HG03521 (cell line): ENCODE measurements around the gene HIRA.
"Not testable (repeated sequence)": the region's sequence is repeated elsewhere in the genome, so short reads cannot be mapped to it uniquely, and the experiment has no call there.

Experiments
- ATAC-seq: cut with Tn5 transposase; IDR thresholded peaks from one replicate; pipeline ENCODE4 v1.9.1; 2021; ENCODE audit warnings: mild to moderate bottlenecking, moderate library complexity; ENCODE audit not compliant: unreplicated experiment

The HIRA gene

GRCh38 chr22:19443544-19444211 lies 12.1 kb upstream of the HIRA start:
- no peak for ATAC-seq

GRCh38 chr22:19442166-19442565 lies 10.6 kb upstream of the HIRA start:
- ATAC-seq = no peak

- no peak for ATAC-seq
Observed at GRCh38 chr22:19440411-19441195, 9.1 kb upstream of the HIRA start.

- ATAC-seq = no peak
Observed at GRCh38 chr22:19438298-19438697, 6.8 kb upstream of the HIRA start.

GRCh38 chr22:19436444-19437161 lies 5.1 kb upstream of the HIRA start:
- not testable (repeated sequence) for ATAC-seq

- ATAC-seq = no peak
Observed at GRCh38 chr22:19434829-19435580, 3.5 kb upstream of the HIRA start.

- no peak for ATAC-seq
Observed at GRCh38 chr22:19434401-19434800, 2.9 kb upstream of the HIRA start.

- peak; percentile 69 for ATAC-seq
Observed at GRCh38 chr22:19432133-19432851, 759 bp upstream of the HIRA start, which contains the start of gene MRPL40. Gene MRPL40 (plus strand): TSS chr22:19432545. CDS start chr22:19432555, 10 bp downstream.

GRCh38 chr22:19430890-19431541 lies 517 bp downstream of the HIRA start:
- peak; percentile 7 for ATAC-seq

- no peak for ATAC-seq
Observed at GRCh38 chr22:19429950-19430889, 1.3 kb downstream of the HIRA start.

GRCh38 chr22:19424186-19424500 lies 7.4 kb downstream of the HIRA start:
- ATAC-seq = no peak

GRCh38 chr22:19422440-19423301 lies 8.9 kb downstream of the HIRA start:
- ATAC-seq = no peak

- no peak for ATAC-seq
Observed at GRCh38 chr22:19420321-19420720, 11.2 kb downstream of the HIRA start.

- ATAC-seq = no peak
Observed at GRCh38 chr22:19419464-19420178, 11.9 kb downstream of the HIRA start.

GRCh38 chr22:19419086-19419463 lies 12.5 kb downstream of the HIRA start:
- ATAC-seq = no peak

GRCh38 chr22:19412923-19413322 lies 18.6 kb downstream of the HIRA start:
- ATAC-seq = no peak

- no peak for ATAC-seq
Observed at GRCh38 chr22:19412478-19412877, 19.1 kb downstream of the HIRA start.
